ENCODE measurements around the gene PCDH20.

DNA sequence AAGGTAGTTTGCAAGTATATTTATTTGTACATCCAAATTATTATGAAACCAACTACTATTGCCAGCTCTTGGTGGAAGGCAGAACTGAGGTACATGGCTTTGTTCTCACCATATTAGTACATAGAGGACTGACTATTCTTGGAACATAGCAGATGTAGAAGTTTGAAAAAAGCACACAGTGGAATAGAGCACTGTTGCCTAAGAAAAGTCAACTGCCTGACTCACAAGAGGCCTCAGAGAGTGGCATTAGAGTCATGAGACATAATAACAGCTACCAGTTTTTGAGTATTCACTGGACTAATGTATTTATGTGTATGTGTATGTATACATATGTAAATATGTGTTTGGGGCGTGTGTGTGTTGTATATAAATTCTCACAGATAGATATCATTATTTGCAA is 8.3 kb upstream of the PCDH20 start:
- TF ChIP-seq CTCF (IDR thresholded peaks at IDR 0.05; ENCODE audit: low read length) (no peak), EZH2 (IDR thresholded peaks at IDR 0.05; ENCODE audit: borderline replicate concordance, low read length) (no peak)

Measured in OCI-LY1 (cell line).